K562 (cell line): ENCODE measurements around the gene ACACB. TPM values are rescaled to one million over a fixed set of nuclear protein-coding genes. Genes with fewer than 3 reads are reported as not detected.

Experiments
- ATAC-seq: fragments of 200-7000 bp; cut with Tn5 transposase; 3 replicates; pipeline ENCODE4 v1.9.1; 2020; ENCODE audit warnings: moderate library complexity
- BruUV-seq: library from RNA; stranded (reverse); fragments of 400-500 nt; replicated peaks from 2 replicates; lab custom pipeline; 2021; lab: Mats Ljungman, UMichigan
- CTCF ChIA-PET: fragments of 300-600 bp; formaldehyde crosslinking; extraction: SDS; loops from one replicate; lab custom pipeline; 2021; ENCODE audit warnings: low intra/inter-chr PET ratio; lab: Yijun Ruan, JAX
- POLR2A ChIA-PET: fragments of 300-600, 350-650 bp; sonication (Branson Sonifier 250); formaldehyde crosslinking; extraction: SDS; loops from one replicate; lab custom pipeline; 2021; ENCODE audit warnings: antibody characterized with exemption, inconsistent platforms; lab: Yijun Ruan, JAX
- DNase-seq, 4 experiments: peaks; one replicate each; pipeline versions ENCODE4 v3.0.0 to v3.0.0-alpha.2; 2011 to 2018; ENCODE audit warnings: low spot score in 3 of 4, mixed read lengths in 3 of 4; ENCODE audit errors: extremely low read depth in 1 of 4
- FAIRE-seq: peaks from 2 replicates; lab custom pipeline; 2011; peaks lifted over from hg19 to GRCh38; lab: Jason Lieb, UNC
- H2AFZ ChIP-seq: 2 replicates; pipeline ENCODE4 v1.6.0; 2011; ENCODE audit warnings: low read depth, low read length, control low read depth, inconsistent platforms
- H3K27ac ChIP-seq: fragments of 200-600 bp; 3 replicates; pipeline ENCODE4 v1.8.0; 2011; ENCODE audit warnings: low read depth, mild to moderate bottlenecking, control low read depth, inconsistent platforms, low read length, moderate library complexity, mixed read lengths; ENCODE audit errors: extremely low read depth
- H3K27me3 ChIP-seq, 2 experiments: fragments of 300-600 bp in 1 of 2; 2 replicates in 1 of 2; 3 replicates in 1 of 2; pipeline versions ENCODE4 v1.6.0 to v1.8.0; 2011; ENCODE audit warnings: inconsistent platforms in 2 of 2, low read length in 2 of 2, mild to moderate bottlenecking in 1 of 2, mixed read lengths in 1 of 2, moderate library complexity in 1 of 2; ENCODE audit not compliant: control insufficient read depth in 2 of 2, insufficient read depth in 2 of 2
- H3K36me3 ChIP-seq: fragments of 300-600 bp; 3 replicates; pipeline ENCODE4 v1.8.0; 2011; ENCODE audit warnings: mild to moderate bottlenecking, low read length, inconsistent platforms; ENCODE audit not compliant: control insufficient read depth, insufficient read depth
- H3K4me1 ChIP-seq, 2 experiments: fragments of 200-600 bp in 1 of 2; replicated peaks in 1 of 2; 2 replicates in 1 of 2; 3 replicates in 1 of 2; pipeline versions ENCODE4 v1.5.1 to v1.8.0; 2011; ENCODE audit warnings: inconsistent platforms in 2 of 2, low read length in 2 of 2, mild to moderate bottlenecking in 1 of 2, mixed read lengths in 1 of 2, moderate library complexity in 1 of 2; ENCODE audit not compliant: control insufficient read depth in 2 of 2, insufficient read depth in 2 of 2
- H3K4me2 ChIP-seq: 2 replicates; pipeline ENCODE4 v1.6.1; 2011; ENCODE audit warnings: low read length, control low read depth, inconsistent platforms, mixed read lengths; ENCODE audit not compliant: insufficient read depth
- H3K4me3 ChIP-seq: fragments of 200-600 bp; sonication (generic), shearing (Covaris generic); 2 replicates; pipeline ENCODE4 v1.5.1; 2016; ENCODE audit warnings: control low read depth, inconsistent platforms
- H3K79me2 ChIP-seq: fragments of 200-600 bp; 3 replicates; pipeline ENCODE4 v1.8.0; 2011; ENCODE audit warnings: low read length, inconsistent platforms; ENCODE audit not compliant: control insufficient read depth, insufficient read depth
- H3K9ac ChIP-seq, 2 experiments: 2 replicates each; pipeline versions ENCODE4 v1.6.0 to v1.6.1; 2011; ENCODE audit warnings: low read depth in 2 of 2, low read length in 2 of 2, control low read depth in 1 of 2, inconsistent platforms in 1 of 2, mild to moderate bottlenecking in 1 of 2, mixed read lengths in 1 of 2; ENCODE audit not compliant: insufficient read depth in 1 of 2
- H3K9me1 ChIP-seq: one replicate; pipeline ENCODE4 v1.6.0; 2011; ENCODE audit warnings: inconsistent platforms, mild to moderate bottlenecking, low read length, moderate library complexity; ENCODE audit not compliant: control insufficient read depth, insufficient read depth
- H3K9me3 ChIP-seq: replicated peaks from 2 replicates; pipeline ENCODE4 v1.5.1; 2011; ENCODE audit warnings: low read depth, low read length, inconsistent platforms; ENCODE audit not compliant: control insufficient read depth, insufficient read depth
- H4K20me1 ChIP-seq: replicated peaks from 2 replicates; pipeline ENCODE4 v1.6.1; 2011; ENCODE audit warnings: low read length, inconsistent platforms, mixed read lengths; ENCODE audit not compliant: control insufficient read depth, insufficient read depth
- FOXM1 ChIP-seq, 2 experiments: fragments of 450-650 bp in 1 of 2; sonication (generic) in 1 of 2; formaldehyde crosslinking in 1 of 2; IDR thresholded peaks; 2 replicates each; pipeline versions ENCODE4 v1.6.1 to v1.9.0; 2017 to 2022; ENCODE audit warnings: low read depth in 2 of 2, mild to moderate bottlenecking in 2 of 2, missing genetic modification reagents in 1 of 2, moderate library complexity in 1 of 2
- PCBP1 ChIP-seq: fragments of 200-400 bp; formaldehyde crosslinking; IDR thresholded peaks from 2 replicates; pipeline ENCODE4 v1.6.1; 2018; ENCODE audit warnings: mild to moderate bottlenecking, low read depth, low read length; ENCODE audit not compliant: poor library complexity, severe bottlenecking
- PHB2 ChIP-seq: fragments of 450-650 bp; IDR thresholded peaks from 2 replicates; pipeline ENCODE4 v1.6.1; 2017; ENCODE audit warnings: low read depth
- PHF8 ChIP-seq: fragments of 200-600 bp; sonication (generic); IDR thresholded peaks from 2 replicates; pipeline ENCODE4 v1.6.1; 2012; ENCODE audit warnings: mixed run types, mild to moderate bottlenecking, inconsistent platforms, low read length, moderate library complexity, borderline replicate concordance
- ZNF134 ChIP-seq: fragments of 250-450 bp; sonication (Bioruptor Pico); conservative IDR thresholded peaks from 2 replicates; pipeline ENCODE4 v1.4.0; 2020
- ZNF140 ChIP-seq: fragments of 250-450 bp; sonication (Bioruptor Pico); IDR thresholded peaks from 2 replicates; pipeline ENCODE4 v1.8.0; 2021; ENCODE audit warnings: moderate library complexity, mild to moderate bottlenecking, inconsistent platforms
- ZNF3 ChIP-seq: fragments of 250-450 bp; sonication (Bioruptor Pico); IDR thresholded peaks from 2 replicates; pipeline ENCODE4 v1.5.0; 2021; ENCODE audit warnings: mild to moderate bottlenecking, moderate library complexity
- ZNF518B ChIP-seq: fragments of 250-450 bp; sonication (Bioruptor Pico); IDR thresholded peaks from 2 replicates; pipeline ENCODE4 v1.5.0; 2021; ENCODE audit warnings: mild to moderate bottlenecking, moderate library complexity
- ZNF780A ChIP-seq: fragments of 250-450 bp; sonication (Bioruptor Pico); IDR thresholded peaks from 2 replicates; pipeline ENCODE4 v1.5.0; 2021; ENCODE audit warnings: mild to moderate bottlenecking
- WGBS: fragments of 100-300 bp; shearing (Covaris generic); methylation state at CpG from one replicate; pipeline ENCODE4 v1.1.6; 2016; ENCODE audit warnings: low coverage, mixed read lengths; ENCODE audit not compliant: insufficient coverage; ENCODE audit errors: missing lambda C conversion rate; 5-methylcytosine and 5-hydroxymethylcytosine counted together
- in situ Hi-C: fragments of 300-500 bp; cut with MboI; formaldehyde crosslinking; loops from 4 replicates; pipeline ENCODE4 v1.15.0; 2018; ENCODE audit warnings: inconsistent platforms, mixed read lengths
- intact Hi-C: fragments of 100-400 bp; cut with micrococcal nuclease; formaldehyde crosslinking; loops from 2 replicates; pipeline ENCODE4 v1.14.2; 2022
- polyA plus RNA-seq, 8 experiments: library from polyadenylated mRNA; depleted of rRNA in 4 of 8; stranded (reverse) in 5 of 8; unstranded in 3 of 8; fragments of >200 nt; fragmentation: Nextera tagmentation in 2 of 8; fragmentation: Illumina TruSeq in 1 of 8; extraction: Ambion mirVana in 2 of 8; extraction: Trizol in 1 of 8; gene quantifications; 2 replicates each; pipeline versions ENCODE4 v1.2.1 to v1.2.3, GENCODE V29; 2011 to 2014; ENCODE audit warnings: inconsistent platforms in 1 of 8, missing spikeins in 1 of 8
- total RNA-seq, 7 experiments: library from RNA; depleted of rRNA in 6 of 7; stranded (reverse); fragments of >200 nt in 6 of 7; fragmentation: Illumina TruSeq in 2 of 7; extraction: Trizol in 2 of 7; gene quantifications; 2 replicates each; pipeline versions ENCODE4 v1.2.1 to v1.2.3, GENCODE V29; 2011 to 2021; ENCODE audit warnings: low replicate concordance in 1 of 7
- TF ChIP-seq, protein P1 (sequence below): sonication (generic); formaldehyde crosslinking; IDR thresholded peaks from 2 replicates; pipeline ENCODE4 v1.8.0; 2022; ENCODE audit warnings: mild to moderate bottlenecking, low read depth, missing genetic modification reagents

Gene ACACB
- total and polyA plus RNA-seq, 9 of the 15 experiments (the other 6 are each of a cell fraction or from before 2014, with no cell fraction given), result 0.10 to 2.5 (median 0.83) TPM

- Histone ChIP-seq H3K27ac (no peak overlapping the region), H3K4me1 (peaks cover 4 to 6% of the 10 kb centered on the region in 2 experiments; a peak in 3 of 5 replicates), H3K27me3 (peaks cover 4 to 18% of the 10 kb centered on the region in 2 experiments; a peak in 3 of 5 replicates), H3K79me2 (no peaks in the 10 kb centered on the region), H3K4me3 (no peak overlapping the region), H3K36me3 (no peaks in the 10 kb centered on the region), H3K4me2 (no peak overlapping the region), H2AFZ (no peak overlapping the region), H3K9me3 (no peaks in the 10 kb centered on the region), H3K9me1 (no peaks in the 10 kb centered on the region), H4K20me1 (0 out of 2 replicates have a peak, but pooled peaks cover 3% of the 10 kb centered on the region), H3K9ac (no peak overlapping the region)
- 15% methylated on average over 3 of the region's 3 CpGs for WGBS
- intact Hi-C loops (no loop called here), in situ Hi-C loops (no loop called here)
- ATAC-seq (no peak), FAIRE-seq (no peak), DNase-seq (no peak)
- no TSS peak for BruUV-seq
- POLR2A ChIA-PET, result interaction anchor here (1.1 kb wide), 1 partner anchor 15 kb away, joined by 3 read pairs; no protein-coding TSS in a partner anchor
- CTCF ChIA-PET, result no interaction called here
- no peak for TF ChIP-seq ZNF518B (CRISPR knock-in tag)
- TF ChIP-seq PHF8, result no peak
- no peak for TF ChIP-seq ZNF3 (CRISPR knock-in tag)
- TF ChIP-seq PCBP1, result no peak
- TF ChIP-seq, protein P1, sequence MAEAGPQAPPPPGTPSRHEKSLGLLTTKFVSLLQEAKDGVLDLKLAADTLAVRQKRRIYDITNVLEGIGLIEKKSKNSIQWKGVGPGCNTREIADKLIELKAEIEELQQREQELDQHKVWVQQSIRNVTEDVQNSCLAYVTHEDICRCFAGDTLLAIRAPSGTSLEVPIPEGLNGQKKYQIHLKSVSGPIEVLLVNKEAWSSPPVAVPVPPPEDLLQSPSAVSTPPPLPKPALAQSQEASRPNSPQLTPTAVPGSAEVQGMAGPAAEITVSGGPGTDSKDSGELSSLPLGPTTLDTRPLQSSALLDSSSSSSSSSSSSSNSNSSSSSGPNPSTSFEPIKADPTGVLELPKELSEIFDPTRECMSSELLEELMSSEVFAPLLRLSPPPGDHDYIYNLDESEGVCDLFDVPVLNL, result no peak
- no peak for TF ChIP-seq ZNF140 (CRISPR knock-in tag)
- TF ChIP-seq FOXM1 (IDR thresholded peaks at IDR 0.05; ENCODE audit: low read depth), result no peak
- TF ChIP-seq FOXM1 (CRISPR knock-in tag; IDR thresholded peaks at IDR 0.05; ENCODE audit: low read depth), result no peak
- no peak for TF ChIP-seq ZNF780A
- no peak for TF ChIP-seq ZNF134 (CRISPR knock-in tag)
- no peak for TF ChIP-seq PHB2
Observed at GRCh38 chr12:109169262-109169661, 52.9 kb downstream of the ACACB start.
